PFSK-1 (cell line): ENCODE measurements around the gene TCF25.
A peak's percentile ranks its signal among the peaks of the same experiment; 100 is the strongest.

Source experiments
- FOXP2 ChIP-seq: optimal IDR thresholded peaks from 2 replicates; pipeline ENCODE3; 2011; ENCODE audit warnings: borderline replicate concordance, control low read depth, inconsistent platforms; ENCODE audit not compliant: insufficient read depth; ENCODE audit errors: extremely low read length, extremely low read depth
- POLR2AphosphoS5 ChIP-seq: IDR thresholded peaks from 2 replicates; pipeline ENCODE4 v1.6.1; 2012; ENCODE audit warnings: low read depth, mild to moderate bottlenecking, control low read depth, low read length, moderate library complexity
- SIN3A ChIP-seq: IDR thresholded peaks from 2 replicates; pipeline ENCODE4 v1.6.1; 2012; ENCODE audit warnings: mild to moderate bottlenecking, low read length, moderate library complexity, borderline replicate concordance; ENCODE audit not compliant: insufficient read depth
- TAF1 ChIP-seq: IDR thresholded peaks from 2 replicates; pipeline ENCODE4 v1.6.1; 2012; ENCODE audit warnings: low read length, control low read depth, borderline replicate concordance; ENCODE audit not compliant: insufficient read depth
- TF ChIP-seq, protein P1 (sequence below), 2 experiments: IDR thresholded peaks; 2 replicates each; pipeline versions ENCODE4 v1.6.1 to v1.8.0; 2011 to 2012; ENCODE audit warnings: low read depth in 2 of 2, low read length in 2 of 2, control low read depth in 1 of 2, inconsistent platforms in 1 of 2, mild to moderate bottlenecking in 1 of 2, moderate library complexity in 1 of 2; ENCODE audit not compliant: insufficient read depth in 1 of 2

TCF25 gene

DNA sequence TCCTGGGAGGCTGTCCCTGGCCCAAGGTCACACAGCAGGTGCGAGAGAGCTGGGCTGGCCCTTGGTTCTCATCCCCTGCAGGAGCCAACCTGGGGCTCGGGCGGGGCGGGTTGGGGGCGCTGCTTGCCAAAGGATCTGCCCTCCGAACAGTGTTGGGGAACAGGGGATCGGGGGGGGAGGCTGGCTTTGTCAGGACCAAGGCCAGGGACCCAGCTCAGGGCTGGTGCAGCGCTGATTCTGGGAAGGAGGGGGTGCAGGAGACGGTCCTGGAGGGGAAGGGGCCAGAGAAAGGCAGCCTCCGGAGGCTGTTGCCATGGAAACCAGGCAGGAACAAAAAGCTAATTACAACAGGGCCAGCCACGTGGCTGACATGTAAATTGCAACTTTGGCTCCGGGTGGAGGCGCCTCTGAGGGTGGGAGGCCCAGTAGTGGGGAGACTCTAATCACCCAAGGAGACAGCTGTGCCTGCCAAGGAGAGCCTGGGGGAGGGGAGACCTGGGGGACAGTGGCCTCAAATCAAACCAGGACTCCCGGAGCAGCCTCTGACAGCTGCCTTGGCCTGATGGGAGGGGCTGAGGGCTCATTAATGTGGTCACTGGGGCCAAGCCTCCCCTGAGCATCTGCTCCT is 51.0 kb downstream of the TCF25 start:
- TF ChIP-seq, protein P1, sequence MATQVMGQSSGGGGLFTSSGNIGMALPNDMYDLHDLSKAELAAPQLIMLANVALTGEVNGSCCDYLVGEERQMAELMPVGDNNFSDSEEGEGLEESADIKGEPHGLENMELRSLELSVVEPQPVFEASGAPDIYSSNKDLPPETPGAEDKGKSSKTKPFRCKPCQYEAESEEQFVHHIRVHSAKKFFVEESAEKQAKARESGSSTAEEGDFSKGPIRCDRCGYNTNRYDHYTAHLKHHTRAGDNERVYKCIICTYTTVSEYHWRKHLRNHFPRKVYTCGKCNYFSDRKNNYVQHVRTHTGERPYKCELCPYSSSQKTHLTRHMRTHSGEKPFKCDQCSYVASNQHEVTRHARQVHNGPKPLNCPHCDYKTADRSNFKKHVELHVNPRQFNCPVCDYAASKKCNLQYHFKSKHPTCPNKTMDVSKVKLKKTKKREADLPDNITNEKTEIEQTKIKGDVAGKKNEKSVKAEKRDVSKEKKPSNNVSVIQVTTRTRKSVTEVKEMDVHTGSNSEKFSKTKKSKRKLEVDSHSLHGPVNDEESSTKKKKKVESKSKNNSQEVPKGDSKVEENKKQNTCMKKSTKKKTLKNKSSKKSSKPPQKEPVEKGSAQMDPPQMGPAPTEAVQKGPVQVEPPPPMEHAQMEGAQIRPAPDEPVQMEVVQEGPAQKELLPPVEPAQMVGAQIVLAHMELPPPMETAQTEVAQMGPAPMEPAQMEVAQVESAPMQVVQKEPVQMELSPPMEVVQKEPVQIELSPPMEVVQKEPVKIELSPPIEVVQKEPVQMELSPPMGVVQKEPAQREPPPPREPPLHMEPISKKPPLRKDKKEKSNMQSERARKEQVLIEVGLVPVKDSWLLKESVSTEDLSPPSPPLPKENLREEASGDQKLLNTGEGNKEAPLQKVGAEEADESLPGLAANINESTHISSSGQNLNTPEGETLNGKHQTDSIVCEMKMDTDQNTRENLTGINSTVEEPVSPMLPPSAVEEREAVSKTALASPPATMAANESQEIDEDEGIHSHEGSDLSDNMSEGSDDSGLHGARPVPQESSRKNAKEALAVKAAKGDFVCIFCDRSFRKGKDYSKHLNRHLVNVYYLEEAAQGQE (IDR thresholded peaks at IDR 0.05; ENCODE audit: insufficient read depth in 1 of 2, low read depth in 2 of 2, low read length in 2 of 2): peak; percentile 80 to 91
- no peak for TF ChIP-seq POLR2AphosphoS5

GRCh38 chr16:89924925-89925307 is 51.5 kb downstream of the TCF25 start:
- TF ChIP-seq, protein P1 (IDR thresholded peaks at IDR 0.05; ENCODE audit: insufficient read depth in 1 of 2, low read depth in 2 of 2, low read length in 2 of 2): no peak
- TF ChIP-seq TAF1: no peak

GRCh38 chr16:89925596-89926079 is 52.2 kb downstream of the TCF25 start:
- TF ChIP-seq, protein P1 (IDR thresholded peaks at IDR 0.05; ENCODE audit: insufficient read depth in 1 of 2, low read depth in 2 of 2, low read length in 2 of 2): no peak
- TF ChIP-seq POLR2AphosphoS5: no peak
- TF ChIP-seq SIN3A: no peak
- no peak for TF ChIP-seq FOXP2
- no peak for TF ChIP-seq TAF1

- TF ChIP-seq, protein P1 (IDR thresholded peaks at IDR 0.05; ENCODE audit: insufficient read depth in 1 of 2, low read depth in 2 of 2, low read length in 2 of 2): no peak
- TF ChIP-seq POLR2AphosphoS5: no peak
- no peak for TF ChIP-seq TAF1
- TF ChIP-seq SIN3A: no peak
- no peak for TF ChIP-seq FOXP2
These were observed 58.0 kb downstream of the TCF25 start for GRCh38 chr16:89931305-89931896.

- TF ChIP-seq FOXP2 (no peak), POLR2AphosphoS5 (no peak), SIN3A (no peak), TAF1 (no peak)
- TF ChIP-seq, protein P1 (IDR thresholded peaks at IDR 0.05; ENCODE audit: insufficient read depth in 1 of 2, low read depth in 2 of 2, low read length in 2 of 2): no peak
These were observed 58.6 kb downstream of the TCF25 start for GRCh38 chr16:89931964-89932363.
